Measurements from ENCODE around the gene ZDHHC5.

GRCh38 chr11:57639321-57640067 lies 28.4 kb upstream of the ZDHHC5 start:
- TF ChIP-seq, protein P1, sequence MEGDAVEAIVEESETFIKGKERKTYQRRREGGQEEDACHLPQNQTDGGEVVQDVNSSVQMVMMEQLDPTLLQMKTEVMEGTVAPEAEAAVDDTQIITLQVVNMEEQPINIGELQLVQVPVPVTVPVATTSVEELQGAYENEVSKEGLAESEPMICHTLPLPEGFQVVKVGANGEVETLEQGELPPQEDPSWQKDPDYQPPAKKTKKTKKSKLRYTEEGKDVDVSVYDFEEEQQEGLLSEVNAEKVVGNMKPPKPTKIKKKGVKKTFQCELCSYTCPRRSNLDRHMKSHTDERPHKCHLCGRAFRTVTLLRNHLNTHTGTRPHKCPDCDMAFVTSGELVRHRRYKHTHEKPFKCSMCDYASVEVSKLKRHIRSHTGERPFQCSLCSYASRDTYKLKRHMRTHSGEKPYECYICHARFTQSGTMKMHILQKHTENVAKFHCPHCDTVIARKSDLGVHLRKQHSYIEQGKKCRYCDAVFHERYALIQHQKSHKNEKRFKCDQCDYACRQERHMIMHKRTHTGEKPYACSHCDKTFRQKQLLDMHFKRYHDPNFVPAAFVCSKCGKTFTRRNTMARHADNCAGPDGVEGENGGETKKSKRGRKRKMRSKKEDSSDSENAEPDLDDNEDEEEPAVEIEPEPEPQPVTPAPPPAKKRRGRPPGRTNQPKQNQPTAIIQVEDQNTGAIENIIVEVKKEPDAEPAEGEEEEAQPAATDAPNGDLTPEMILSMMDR (IDR thresholded peaks at IDR 0.05) = peak; percentile 32
- TF ChIP-seq EZH2phosphoT487 (IDR thresholded peaks at IDR 0.05) (no peak), EZH2 (IDR thresholded peaks at IDR 0.05) (no peak)
